ENCODE results near the gene CDC42BPA. TPM values are rescaled to one million over a fixed set of nuclear protein-coding genes. Genes with fewer than 3 reads are reported as not detected.

Gene CDC42BPA
- total and polyA plus RNA-seq, 9 of the 15 experiments (the other 6 are each of a cell fraction or from before 2014, with no cell fraction given) = 8.0 to 77.5 (median 52.1) TPM

DNA sequence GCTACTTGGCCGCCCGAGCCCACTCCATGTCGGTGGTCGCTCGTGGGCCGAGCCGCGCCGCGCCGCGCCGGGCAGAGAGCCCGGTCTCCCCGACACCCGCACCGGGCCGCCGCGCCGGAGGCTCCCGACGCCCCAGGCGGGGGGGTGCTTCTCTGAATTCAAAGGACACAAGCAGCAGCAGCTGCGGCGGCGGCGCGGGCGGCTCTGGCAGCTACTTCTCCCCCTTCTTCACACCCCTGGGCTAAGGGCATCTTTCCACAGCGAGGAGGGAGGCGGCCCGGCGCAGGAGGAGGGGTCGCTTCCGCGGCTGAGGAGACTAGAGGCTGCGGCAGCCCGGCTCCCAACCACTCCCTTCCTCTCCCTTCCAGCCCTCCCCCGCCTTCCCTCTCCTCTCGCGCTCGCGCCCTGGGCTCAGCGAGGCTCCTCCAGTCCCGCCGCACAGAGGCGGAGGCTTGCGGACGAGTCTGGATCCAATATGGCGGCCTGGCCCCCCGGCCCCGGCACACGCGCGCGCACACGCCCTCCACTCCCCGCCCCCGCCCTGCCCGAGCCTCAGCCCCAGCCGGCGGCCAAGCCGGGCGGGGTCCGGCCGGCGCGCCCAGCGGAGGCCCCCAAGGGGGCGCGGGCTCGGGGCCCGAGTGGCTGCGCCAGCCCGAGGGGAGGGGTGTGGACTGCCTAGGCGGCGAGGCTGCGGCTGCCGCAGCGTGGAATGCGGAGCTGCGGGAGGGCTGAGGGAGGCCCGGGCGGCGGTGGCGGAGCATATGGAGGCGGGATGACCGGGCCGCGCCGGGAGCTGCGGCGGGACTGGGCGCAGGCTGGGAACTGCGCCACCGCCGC is at the start of gene CDC42BPA (continued):
- TF ChIP-seq, protein P1, sequence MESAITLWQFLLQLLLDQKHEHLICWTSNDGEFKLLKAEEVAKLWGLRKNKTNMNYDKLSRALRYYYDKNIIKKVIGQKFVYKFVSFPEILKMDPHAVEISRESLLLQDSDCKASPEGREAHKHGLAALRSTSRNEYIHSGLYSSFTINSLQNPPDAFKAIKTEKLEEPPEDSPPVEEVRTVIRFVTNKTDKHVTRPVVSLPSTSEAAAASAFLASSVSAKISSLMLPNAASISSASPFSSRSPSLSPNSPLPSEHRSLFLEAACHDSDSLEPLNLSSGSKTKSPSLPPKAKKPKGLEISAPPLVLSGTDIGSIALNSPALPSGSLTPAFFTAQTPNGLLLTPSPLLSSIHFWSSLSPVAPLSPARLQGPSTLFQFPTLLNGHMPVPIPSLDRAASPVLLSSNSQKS (CRISPR knock-in tag; IDR thresholded peaks at IDR 0.05) = no peak
- TF ChIP-seq MCM7 (IDR thresholded peaks at IDR 0.05) (no peak), HDAC3 (IDR thresholded peaks at IDR 0.05; ENCODE audit: borderline replicate concordance, partially characterized antibody) (no peak), ZNF217 (CRISPR knock-in tag; IDR thresholded peaks at IDR 0.05) (no peak), SOX6 (IDR thresholded peaks at IDR 0.05) (no peak), GABPB2 (CRISPR knock-in tag; conservative IDR thresholded peaks at IDR 0.05) (no peak), NR3C1 (CRISPR knock-in tag; IDR thresholded peaks at IDR 0.05) (peak; percentile 61; the same call in 1 of the 2 replicates), MCM2 (IDR thresholded peaks at IDR 0.05; ENCODE audit: low read depth) (no peak), PML (IDR thresholded peaks at IDR 0.05; ENCODE audit: low read length) (peak; percentile 46; the same call in 1 of the 2 replicates), NCOA6 (IDR thresholded peaks at IDR 0.05) (no peak), PCBP1 (IDR thresholded peaks at IDR 0.05; ENCODE audit: low read depth, low read length, poor library complexity, severe bottlenecking) (peak; percentile 84), EHMT2 (IDR thresholded peaks at IDR 0.05) (no peak), NBN (IDR thresholded peaks at IDR 0.05; ENCODE audit: low read depth) (no peak), HNRNPUL1 (IDR thresholded peaks at IDR 0.05; ENCODE audit: low read length) (no peak), TEAD4 (IDR thresholded peaks at IDR 0.05; ENCODE audit: low read length) (no peak), TEAD4 (CRISPR knock-in tag; IDR thresholded peaks at IDR 0.05; ENCODE audit: borderline replicate concordance) (0 out of 2 replicates have a peak, but pooled peaks have one; percentile 53), OTX1 (CRISPR knock-in tag; IDR thresholded peaks at IDR 0.05) (peak; percentile 94), SAP30 (IDR thresholded peaks at IDR 0.05; ENCODE audit: borderline replicate concordance, insufficient read depth, low read depth, low read length, poor library complexity, severe bottlenecking) (no peak), ZNF12 (CRISPR knock-in tag; IDR thresholded peaks at IDR 0.05) (no peak; the same call in 1 of the 2 replicates), MAFK (IDR thresholded peaks at IDR 0.05; ENCODE audit: low read length) (no peak)
- TF ChIP-seq, protein P2, sequence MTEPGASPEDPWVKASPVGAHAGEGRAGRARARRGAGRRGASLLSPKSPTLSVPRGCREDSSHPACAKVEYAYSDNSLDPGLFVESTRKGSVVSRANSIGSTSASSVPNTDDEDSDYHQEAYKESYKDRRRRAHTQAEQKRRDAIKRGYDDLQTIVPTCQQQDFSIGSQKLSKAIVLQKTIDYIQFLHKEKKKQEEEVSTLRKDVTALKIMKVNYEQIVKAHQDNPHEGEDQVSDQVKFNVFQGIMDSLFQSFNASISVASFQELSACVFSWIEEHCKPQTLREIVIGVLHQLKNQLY (CRISPR knock-in tag; conservative IDR thresholded peaks at IDR 0.05) = no peak
- TF ChIP-seq, protein P3, sequence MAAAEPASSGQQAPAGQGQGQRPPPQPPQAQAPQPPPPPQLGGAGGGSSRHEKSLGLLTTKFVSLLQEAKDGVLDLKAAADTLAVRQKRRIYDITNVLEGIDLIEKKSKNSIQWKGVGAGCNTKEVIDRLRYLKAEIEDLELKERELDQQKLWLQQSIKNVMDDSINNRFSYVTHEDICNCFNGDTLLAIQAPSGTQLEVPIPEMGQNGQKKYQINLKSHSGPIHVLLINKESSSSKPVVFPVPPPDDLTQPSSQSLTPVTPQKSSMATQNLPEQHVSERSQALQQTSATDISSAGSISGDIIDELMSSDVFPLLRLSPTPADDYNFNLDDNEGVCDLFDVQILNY (CRISPR knock-in tag; IDR thresholded peaks at IDR 0.05) = no peak
- TF ChIP-seq, protein P4, sequence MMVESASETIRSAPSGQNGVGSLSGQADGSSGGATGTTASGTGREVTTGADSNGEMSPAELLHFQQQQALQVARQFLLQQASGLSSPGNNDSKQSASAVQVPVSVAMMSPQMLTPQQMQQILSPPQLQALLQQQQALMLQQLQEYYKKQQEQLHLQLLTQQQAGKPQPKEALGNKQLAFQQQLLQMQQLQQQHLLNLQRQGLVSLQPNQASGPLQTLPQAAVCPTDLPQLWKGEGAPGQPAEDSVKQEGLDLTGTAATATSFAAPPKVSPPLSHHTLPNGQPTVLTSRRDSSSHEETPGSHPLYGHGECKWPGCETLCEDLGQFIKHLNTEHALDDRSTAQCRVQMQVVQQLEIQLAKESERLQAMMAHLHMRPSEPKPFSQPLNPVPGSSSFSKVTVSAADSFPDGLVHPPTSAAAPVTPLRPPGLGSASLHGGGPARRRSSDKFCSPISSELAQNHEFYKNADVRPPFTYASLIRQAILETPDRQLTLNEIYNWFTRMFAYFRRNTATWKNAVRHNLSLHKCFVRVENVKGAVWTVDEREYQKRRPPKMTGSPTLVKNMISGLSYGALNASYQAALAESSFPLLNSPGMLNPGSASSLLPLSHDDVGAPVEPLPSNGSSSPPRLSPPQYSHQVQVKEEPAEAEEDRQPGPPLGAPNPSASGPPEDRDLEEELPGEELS (CRISPR knock-in tag; IDR thresholded peaks at IDR 0.05; ENCODE audit: borderline replicate concordance) = no peak
- TF ChIP-seq, protein P5, sequence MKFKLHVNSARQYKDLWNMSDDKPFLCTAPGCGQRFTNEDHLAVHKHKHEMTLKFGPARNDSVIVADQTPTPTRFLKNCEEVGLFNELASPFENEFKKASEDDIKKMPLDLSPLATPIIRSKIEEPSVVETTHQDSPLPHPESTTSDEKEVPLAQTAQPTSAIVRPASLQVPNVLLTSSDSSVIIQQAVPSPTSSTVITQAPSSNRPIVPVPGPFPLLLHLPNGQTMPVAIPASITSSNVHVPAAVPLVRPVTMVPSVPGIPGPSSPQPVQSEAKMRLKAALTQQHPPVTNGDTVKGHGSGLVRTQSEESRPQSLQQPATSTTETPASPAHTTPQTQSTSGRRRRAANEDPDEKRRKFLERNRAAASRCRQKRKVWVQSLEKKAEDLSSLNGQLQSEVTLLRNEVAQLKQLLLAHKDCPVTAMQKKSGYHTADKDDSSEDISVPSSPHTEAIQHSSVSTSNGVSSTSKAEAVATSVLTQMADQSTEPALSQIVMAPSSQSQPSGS (CRISPR knock-in tag; IDR thresholded peaks at IDR 0.05) = no peak
